C4-2B (cell line): ENCODE results near the gene RBBP8NL.

ENCODE experiments used
- CTCF ChIP-seq: fragments of 450-650 bp; conservative IDR thresholded peaks from 2 replicates; pipeline ENCODE4 v1.5.1; 2017; ENCODE audit warnings: mild to moderate bottlenecking
- ZFX ChIP-seq: fragments of 450-650 bp; IDR thresholded peaks from 2 replicates; pipeline ENCODE4 v1.6.1; 2017

DNA sequence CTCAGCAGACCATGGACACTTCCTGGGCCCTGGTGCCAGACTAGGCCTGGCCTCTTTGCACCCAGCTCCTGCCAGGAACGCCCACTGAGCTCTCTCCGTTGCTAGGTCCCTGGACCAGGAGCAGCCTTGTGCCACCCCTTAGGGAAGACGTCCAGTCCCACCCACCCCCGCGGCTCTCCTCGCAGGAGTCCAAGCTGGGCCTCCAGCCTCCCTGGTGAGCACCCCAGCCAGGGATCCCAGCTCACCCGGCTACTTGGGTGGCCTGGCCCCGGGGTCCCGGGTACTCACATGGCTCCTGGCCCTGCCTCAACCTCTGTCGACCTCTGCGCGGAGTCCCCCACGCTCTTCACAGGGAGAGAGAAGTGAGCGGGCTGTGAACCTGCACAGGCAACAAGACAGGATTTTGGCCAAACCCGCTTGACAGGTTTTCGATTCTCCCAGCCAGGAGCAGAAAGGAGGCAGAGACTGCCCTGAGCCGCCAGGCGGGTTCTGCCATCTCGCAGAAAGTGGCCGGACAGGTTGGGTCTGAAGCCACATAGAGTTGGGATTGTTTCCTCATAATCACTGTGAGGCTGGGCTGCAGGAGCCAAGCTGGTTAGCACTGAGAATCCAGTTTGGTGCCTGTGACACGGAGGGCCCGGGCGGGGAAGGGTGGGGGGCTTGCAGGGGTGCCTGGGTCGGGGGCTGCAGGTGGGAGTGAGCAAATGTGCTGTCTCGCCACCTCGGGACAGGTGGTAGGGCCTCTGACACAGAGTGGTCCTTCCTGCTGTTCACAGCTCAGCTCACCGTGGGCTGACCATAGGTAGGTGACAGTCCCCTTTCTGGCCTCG is at the start of gene RBBP8NL:
- TF ChIP-seq CTCF (no peak), ZFX (no peak)
